Activated CD4-positive, alpha-beta memory T cell treated with anti-CD3 and anti-CD28 coated beads, Interleukin-2, amount 10 ng/mL, durations not matched to agents 7 days and 5 days (primary cell): ENCODE data around the gene KCNJ12. TPM values are rescaled to one million over a fixed set of nuclear protein-coding genes. Genes with fewer than 3 reads are reported as not detected.
"Not testable (repeated sequence)": the region's sequence is repeated elsewhere in the genome, so short reads cannot be mapped to it uniquely, and the experiment has no call there.

Source experiments
- CTCF ChIA-PET: fragments of 350-600 bp; sonication (Branson Sonifier 250); formaldehyde crosslinking; loops from one replicate; lab custom pipeline; 2021; ENCODE audit warnings: antibody characterized with exemption, inconsistent platforms; lab: Charles Lee
- POLR2A ChIA-PET: fragments of 350-600 bp; sonication (Branson Sonifier 250); formaldehyde crosslinking; loops from one replicate; lab custom pipeline; 2021; ENCODE audit warnings: antibody characterized with exemption; lab: Charles Lee
- DNase-seq: peaks from one replicate; pipeline ENCODE4 v3.0.0-alpha.2; 2020
- H3K27ac Mint-ChIP-seq: one replicate; pipeline ENCODE4 v1.8.0; 2021; ENCODE audit warnings: mild to moderate bottlenecking, mixed read lengths
- H3K27me3 Mint-ChIP-seq: one replicate; pipeline ENCODE4 v1.8.0; 2021; ENCODE audit warnings: mixed read lengths
- H3K36me3 Mint-ChIP-seq: one replicate; pipeline ENCODE4 v1.8.0; 2021; ENCODE audit warnings: low read depth, mixed read lengths
- H3K4me1 Mint-ChIP-seq: one replicate; pipeline ENCODE4 v1.8.0; 2021; ENCODE audit warnings: mixed read lengths
- H3K4me3 Mint-ChIP-seq: one replicate; pipeline ENCODE4 v1.8.0; 2021; ENCODE audit warnings: mild to moderate bottlenecking, mixed read lengths
- H3K9me3 Mint-ChIP-seq: one replicate; pipeline ENCODE4 v1.8.0; 2021; ENCODE audit warnings: mixed read lengths
- total RNA-seq, 2 experiments: library from RNA; stranded (reverse); gene quantifications; one replicate each; pipeline ENCODE4 v1.2.3, GENCODE V29; 2021

Gene KCNJ12
- total RNA-seq, 2 experiments from 2014 or later = not detected

DNA sequence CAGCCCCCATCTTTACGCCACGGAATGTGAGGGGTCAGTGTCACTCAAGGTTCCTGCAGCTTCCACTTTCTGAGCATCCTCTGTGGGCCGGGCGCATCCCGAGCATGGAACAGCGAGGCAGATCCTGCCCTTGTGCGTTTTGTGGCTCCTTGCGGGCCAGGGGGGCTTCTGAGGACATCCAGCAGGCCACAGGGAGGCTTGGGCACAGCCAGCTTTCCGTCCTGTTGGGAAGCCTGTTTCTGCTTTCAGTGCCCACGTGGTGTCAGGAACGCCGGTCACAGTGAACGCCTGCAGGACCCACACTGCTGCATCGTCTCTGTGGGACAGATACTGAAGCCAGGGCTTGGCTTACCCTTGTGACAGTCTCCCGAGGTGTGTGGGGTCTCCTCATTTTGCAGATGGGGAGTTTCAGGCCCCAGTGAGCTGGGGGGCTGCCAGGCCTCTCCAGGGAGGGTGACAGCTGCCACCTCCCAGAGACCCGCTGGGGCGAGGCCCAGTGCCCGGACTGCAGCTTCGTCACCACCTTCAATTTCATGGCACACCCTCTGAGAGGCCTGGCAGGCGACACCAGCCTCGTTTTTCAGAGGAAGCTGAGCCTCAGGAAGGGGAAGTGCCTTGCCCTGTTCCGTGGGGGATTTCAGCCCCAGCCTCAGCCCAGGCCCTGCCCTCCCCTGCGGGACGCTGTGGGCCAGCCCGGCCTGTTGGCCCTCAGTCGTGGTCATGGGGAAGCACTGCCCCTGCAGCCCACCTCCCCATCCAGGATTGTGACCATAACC is 29.0 kb downstream of the KCNJ12 start:
- H3K36me3 Mint-ChIP-seq, H3K27me3 Mint-ChIP-seq, H3K4me1 Mint-ChIP-seq, H3K27ac Mint-ChIP-seq, DNase-seq, CTCF ChIA-PET, POLR2A ChIA-PET, H3K9me3 Mint-ChIP-seq, H3K4me3 Mint-ChIP-seq: not testable (repeated sequence)

DNA sequence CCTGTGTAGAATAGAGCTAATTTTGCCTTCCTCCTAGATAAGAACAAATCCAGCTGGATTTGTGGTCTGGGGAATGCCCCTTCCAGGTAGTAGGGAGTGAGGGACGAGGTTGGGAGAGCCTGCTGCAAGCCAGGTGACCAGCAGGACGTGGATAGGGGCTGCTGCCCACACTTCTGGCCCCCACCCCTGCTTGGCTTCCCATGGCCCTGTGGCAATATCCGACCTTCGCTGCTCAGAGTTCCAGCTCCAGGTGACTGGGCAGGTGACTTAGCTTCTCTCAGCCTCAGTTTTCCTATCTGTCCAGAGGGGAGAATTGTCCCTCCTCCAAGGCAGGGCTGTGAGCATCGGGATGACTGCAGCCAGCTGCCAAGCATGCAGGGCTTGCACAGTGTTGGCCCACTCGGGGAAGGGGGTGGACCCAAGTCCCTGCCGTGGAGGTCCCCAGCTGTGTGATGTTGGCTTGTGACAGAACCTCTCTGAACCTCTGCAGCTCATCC is 29.8 kb downstream of the KCNJ12 start:
- H3K36me3 Mint-ChIP-seq, H3K27me3 Mint-ChIP-seq, H3K4me3 Mint-ChIP-seq, POLR2A ChIA-PET, CTCF ChIA-PET, DNase-seq, H3K27ac Mint-ChIP-seq, H3K4me1 Mint-ChIP-seq, H3K9me3 Mint-ChIP-seq: not testable (repeated sequence)

DNA sequence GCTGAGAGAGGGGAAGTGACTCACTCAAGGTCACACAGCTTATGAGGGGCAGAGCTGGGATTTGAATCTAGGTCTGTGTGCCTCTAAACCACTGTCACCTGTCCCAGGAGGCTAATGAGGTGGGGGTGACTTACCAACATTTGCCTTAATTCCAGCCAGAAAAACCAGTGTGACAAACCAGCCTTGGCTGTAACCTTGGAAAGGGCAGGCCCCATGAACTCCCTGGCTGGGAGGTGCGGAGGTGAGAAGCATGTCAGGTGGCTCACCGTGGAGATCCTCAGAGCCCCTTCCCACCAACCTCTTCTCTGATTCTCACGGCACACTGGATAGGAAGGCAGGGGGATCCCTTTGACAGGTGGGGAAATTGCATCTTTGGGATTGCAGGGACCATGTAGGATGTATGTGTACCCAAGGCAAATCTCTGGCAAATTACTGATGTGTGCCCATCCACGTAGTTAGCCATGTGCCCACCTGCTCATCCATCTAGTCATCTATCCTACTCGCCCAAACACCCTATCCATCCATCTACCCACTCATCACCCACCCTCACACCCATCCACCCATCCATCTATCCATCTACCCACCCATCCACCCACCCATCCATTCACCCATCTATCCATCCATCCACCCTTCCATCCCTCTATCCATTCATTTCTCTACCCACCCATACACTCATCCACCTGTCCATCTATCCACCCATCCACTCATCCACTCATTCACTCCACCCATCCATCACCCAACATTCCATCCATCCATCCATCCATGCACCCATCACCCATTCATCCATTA is 30.7 kb downstream of the KCNJ12 start:
- H3K36me3 Mint-ChIP-seq, H3K4me3 Mint-ChIP-seq, H3K9me3 Mint-ChIP-seq, POLR2A ChIA-PET, H3K27me3 Mint-ChIP-seq, CTCF ChIA-PET, H3K27ac Mint-ChIP-seq, DNase-seq, H3K4me1 Mint-ChIP-seq: not testable (repeated sequence)

DNA sequence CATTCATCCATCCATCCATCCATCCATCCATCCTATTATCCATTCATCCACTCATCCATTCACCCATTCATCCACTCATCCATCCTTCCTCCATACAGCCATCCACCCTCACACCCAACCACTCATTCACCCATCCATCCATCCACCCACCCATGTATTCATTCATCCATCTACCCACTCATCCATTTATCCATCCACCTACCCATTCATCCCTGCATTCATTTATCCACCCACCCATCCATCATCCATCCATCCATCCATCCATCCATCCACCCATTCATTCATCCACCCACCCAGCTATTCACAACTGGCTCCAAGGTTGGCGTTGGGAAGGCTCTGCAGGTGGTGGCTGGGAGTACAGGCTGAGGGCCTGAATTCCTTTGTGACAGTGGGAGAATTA is 31.6 kb downstream of the KCNJ12 start:
- H3K9me3 Mint-ChIP-seq, POLR2A ChIA-PET, CTCF ChIA-PET, H3K4me3 Mint-ChIP-seq, H3K27me3 Mint-ChIP-seq, H3K36me3 Mint-ChIP-seq, H3K27ac Mint-ChIP-seq, DNase-seq, H3K4me1 Mint-ChIP-seq: not testable (repeated sequence)

DNA sequence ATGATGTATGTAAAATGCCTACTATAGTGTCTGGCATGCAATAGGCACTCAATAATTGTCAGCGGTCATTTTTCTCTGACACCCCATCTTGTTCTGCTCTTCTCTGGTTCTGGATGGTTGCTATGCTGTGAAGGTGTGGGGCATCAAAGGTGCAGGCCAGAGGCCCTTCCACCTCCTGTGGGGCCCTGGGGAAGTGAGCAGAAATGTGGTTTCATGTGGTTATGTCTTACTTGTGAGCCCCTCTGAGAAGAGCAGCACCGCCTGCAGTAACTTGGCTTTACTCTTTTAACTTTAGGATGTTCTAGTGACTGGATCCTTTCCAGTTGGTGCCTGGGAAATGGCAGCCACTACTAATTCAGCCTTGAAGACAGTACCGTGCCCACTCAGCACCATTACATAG is 32.1 kb downstream of the KCNJ12 start:
- H3K4me1 Mint-ChIP-seq, H3K4me3 Mint-ChIP-seq, H3K9me3 Mint-ChIP-seq, DNase-seq, POLR2A ChIA-PET, H3K27ac Mint-ChIP-seq, H3K36me3 Mint-ChIP-seq, CTCF ChIA-PET, H3K27me3 Mint-ChIP-seq: not testable (repeated sequence)

DNA sequence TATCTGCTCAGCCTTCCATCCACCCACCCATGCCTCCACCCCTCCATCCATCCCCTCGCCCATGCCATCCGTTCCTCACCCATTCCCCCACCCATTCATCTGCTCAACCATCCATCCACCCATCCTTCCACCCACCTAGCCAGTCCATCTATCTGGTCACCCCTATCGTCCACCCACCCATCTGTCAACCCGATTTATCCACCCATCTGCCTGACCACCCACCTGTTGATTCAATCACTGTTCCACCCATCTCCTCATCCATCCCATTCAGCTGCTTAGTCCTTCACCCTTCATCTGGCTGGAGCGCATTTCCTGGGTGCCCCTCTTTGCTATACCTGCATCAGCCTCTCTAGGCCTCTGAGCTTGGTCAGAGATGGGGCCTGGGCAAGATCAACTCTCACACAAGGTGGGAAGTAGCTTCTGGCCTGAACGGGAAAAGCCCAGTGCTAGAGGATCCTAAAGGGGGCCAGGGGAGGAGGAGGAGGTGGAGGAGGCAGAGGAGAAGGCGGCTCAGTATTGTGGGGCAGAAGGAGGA is 32.7 kb downstream of the KCNJ12 start:
- H3K27ac Mint-ChIP-seq, H3K4me3 Mint-ChIP-seq, H3K36me3 Mint-ChIP-seq, H3K27me3 Mint-ChIP-seq, DNase-seq, POLR2A ChIA-PET, H3K9me3 Mint-ChIP-seq, CTCF ChIA-PET, H3K4me1 Mint-ChIP-seq: not testable (repeated sequence)

DNA sequence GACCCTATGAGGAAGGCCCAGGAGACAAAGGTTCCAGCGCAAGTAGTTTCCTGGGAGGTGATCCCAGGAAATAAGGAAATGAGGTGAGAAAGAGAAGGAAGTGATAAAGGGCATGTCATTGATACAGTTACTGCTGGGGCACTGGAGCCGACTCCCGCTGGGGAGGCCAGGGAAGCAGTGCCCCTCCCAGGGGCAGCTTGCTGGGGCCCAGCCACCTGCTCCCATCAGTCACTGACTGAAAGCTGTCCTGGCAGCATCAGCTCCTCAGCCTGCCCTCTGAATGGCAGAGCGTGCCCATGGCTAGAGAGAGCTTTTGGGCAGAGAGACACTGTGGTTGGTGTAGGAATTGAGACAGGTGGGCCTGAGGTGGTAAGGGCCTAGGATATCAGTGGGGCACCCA is 33.2 kb downstream of the KCNJ12 start:
- H3K9me3 Mint-ChIP-seq, H3K4me3 Mint-ChIP-seq, H3K36me3 Mint-ChIP-seq, CTCF ChIA-PET, H3K27me3 Mint-ChIP-seq, H3K4me1 Mint-ChIP-seq, H3K27ac Mint-ChIP-seq, DNase-seq, POLR2A ChIA-PET: not testable (repeated sequence)

DNA sequence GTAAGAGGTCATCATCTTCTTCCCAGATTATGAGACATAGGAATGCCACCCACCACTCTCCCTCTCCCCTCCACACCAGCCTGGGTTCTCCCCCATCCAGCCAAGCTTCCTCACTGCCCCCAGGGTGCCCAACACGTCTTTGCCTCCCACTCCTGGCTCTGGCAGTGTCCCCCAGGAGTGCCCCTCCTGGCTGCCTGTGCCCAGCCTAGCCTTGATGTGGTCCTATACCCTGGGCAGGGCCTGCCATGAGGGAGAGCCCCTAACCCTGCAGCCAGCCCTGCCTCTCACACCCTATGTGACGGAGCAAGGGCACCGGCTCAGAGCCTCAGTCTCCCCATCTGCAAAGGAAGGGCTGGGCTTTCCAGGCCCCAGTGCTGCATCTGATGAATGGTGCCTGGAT is 33.8 kb downstream of the KCNJ12 start:
- H3K4me3 Mint-ChIP-seq, DNase-seq, H3K36me3 Mint-ChIP-seq, CTCF ChIA-PET, H3K27me3 Mint-ChIP-seq, H3K4me1 Mint-ChIP-seq, POLR2A ChIA-PET, H3K27ac Mint-ChIP-seq, H3K9me3 Mint-ChIP-seq: not testable (repeated sequence)

DNA sequence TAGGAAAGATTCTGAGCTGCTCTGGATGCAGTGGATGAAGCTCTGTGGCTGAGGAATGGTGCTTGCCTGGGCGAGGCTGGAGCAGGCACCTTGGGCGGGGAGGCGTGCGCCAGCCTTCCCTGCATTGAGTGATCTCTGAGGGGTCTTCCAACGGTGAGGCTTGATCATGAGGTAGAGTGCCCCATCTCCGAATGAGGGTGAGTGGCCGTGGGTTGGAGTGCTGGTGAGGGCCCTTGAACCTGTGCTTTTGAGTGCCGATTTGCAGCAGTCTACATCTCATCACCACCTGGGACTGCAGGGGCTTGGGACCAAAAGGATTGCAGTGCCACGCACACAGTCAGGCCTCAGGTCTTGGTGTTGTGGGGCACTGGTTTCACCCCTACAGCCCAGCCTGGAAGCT is 34.2 kb downstream of the KCNJ12 start:
- H3K27me3 Mint-ChIP-seq, H3K4me3 Mint-ChIP-seq, DNase-seq, H3K9me3 Mint-ChIP-seq, H3K36me3 Mint-ChIP-seq, CTCF ChIA-PET, H3K4me1 Mint-ChIP-seq, POLR2A ChIA-PET, H3K27ac Mint-ChIP-seq: not testable (repeated sequence)

DNA sequence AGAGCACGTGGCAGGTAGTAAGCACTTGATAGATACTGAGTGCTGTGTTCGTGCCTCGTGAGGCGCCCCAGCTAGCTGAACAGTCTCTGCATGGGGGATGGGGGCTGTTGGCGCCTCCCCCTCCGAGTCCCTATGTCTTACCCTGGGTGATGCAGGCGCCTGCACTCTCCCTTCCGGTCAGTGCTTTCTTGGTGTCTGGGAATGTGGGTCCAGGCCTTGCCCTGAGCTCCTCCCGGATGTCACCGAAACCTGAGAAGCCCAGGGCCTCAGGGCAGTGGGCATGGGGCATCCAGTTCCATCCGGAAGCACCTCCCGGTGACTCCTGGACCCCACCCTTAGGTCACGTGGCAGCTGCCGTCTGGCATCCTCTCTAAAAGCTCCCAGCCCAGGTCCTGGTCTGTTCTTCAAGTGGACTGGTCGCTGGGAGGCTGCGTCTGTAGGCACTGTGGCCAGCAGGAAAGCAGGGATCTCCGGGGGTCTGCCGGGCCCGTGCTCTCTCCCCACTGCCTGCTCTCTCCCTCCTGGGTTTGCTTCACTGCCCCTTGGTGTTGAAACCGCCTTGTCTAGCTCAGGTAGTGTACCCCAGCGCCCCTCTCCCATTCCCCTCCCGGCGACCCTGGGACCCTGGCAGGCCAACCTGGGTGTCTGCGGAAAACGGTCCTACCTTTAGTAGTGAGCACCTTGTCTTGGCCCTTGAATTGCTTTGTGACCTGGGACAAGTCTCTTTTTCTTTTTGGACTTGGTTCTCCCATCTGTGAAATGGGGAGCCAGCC is 34.9 kb downstream of the KCNJ12 start:
- H3K27me3 Mint-ChIP-seq, CTCF ChIA-PET, H3K27ac Mint-ChIP-seq, H3K4me3 Mint-ChIP-seq, POLR2A ChIA-PET, DNase-seq, H3K36me3 Mint-ChIP-seq, H3K9me3 Mint-ChIP-seq, H3K4me1 Mint-ChIP-seq: not testable (repeated sequence)

DNA sequence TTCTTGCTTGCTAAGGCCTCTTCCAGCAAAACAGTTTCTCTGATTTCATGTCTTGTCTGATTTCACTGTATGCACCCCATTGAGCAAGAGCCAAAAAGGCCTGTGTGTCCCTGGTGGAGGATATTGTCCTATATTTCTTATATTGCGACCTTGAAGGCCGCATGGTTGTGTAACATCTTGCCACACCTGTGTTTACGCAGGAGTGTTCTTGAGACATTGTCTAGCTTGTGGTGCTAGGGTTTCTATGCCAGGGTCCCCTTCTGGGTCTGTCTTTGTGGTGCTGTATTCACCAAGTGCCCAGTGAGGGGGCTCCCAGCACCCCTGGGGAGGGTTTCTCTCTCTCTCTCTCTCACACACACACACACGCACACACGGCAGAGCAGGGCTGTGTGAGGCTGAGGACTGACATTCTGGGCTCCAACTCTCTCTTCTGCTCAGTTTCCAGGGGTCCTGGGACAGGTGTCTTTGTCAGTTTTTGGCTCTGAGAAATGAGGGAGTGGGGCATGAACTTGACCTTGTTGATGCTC is 35.6 kb downstream of the KCNJ12 start:
- H3K4me3 Mint-ChIP-seq, DNase-seq, H3K27ac Mint-ChIP-seq, POLR2A ChIA-PET, H3K4me1 Mint-ChIP-seq, H3K36me3 Mint-ChIP-seq, CTCF ChIA-PET, H3K9me3 Mint-ChIP-seq, H3K27me3 Mint-ChIP-seq: not testable (repeated sequence)

DNA sequence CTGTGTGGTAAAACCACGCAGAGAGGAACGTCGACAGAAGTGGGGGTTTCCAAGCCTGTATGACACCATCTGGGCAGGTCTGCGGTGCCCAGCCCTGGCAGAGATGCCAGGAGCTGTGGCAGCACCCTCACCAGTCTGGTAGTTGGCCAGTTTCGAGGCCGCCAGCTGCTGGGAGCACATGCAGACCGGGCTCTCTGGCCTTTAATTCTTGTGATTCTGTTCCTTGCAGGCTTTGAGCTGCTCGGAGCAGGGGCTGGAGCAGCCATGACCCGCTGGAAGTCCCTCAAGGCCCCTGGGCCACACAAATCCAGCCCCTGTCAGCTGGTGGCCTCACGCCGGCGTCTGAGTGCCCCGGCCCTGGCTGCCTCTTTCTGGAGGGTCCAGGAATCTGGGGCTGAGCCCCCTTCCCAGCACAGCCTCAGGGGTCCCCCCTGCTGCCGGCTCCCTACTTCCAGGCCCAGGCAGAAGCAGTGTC is 36.1 kb downstream of the KCNJ12 start:
- CTCF ChIA-PET, POLR2A ChIA-PET, H3K4me1 Mint-ChIP-seq, H3K4me3 Mint-ChIP-seq, H3K36me3 Mint-ChIP-seq, H3K9me3 Mint-ChIP-seq, H3K27me3 Mint-ChIP-seq, DNase-seq, H3K27ac Mint-ChIP-seq: not testable (repeated sequence)
